GM18873 (cell line): ENCODE data around the gene PRSS21.

Source experiments
- ATAC-seq: cut with Tn5 transposase; IDR thresholded peaks from one replicate; pipeline ENCODE4 v1.9.1; 2021; ENCODE audit warnings: mild to moderate bottlenecking, moderate library complexity, moderate number of reproducible peaks; ENCODE audit not compliant: unreplicated experiment, low FRiP score

The PRSS21 gene, protein sequence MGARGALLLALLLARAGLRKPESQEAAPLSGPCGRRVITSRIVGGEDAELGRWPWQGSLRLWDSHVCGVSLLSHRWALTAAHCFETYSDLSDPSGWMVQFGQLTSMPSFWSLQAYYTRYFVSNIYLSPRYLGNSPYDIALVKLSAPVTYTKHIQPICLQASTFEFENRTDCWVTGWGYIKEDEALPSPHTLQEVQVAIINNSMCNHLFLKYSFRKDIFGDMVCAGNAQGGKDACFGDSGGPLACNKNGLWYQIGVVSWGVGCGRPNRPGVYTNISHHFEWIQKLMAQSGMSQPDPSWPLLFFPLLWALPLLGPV

GRCh38 chr16:2816751-2817339 is at the start of gene PRSS21:
TSS of gene PRSS21 (plus strand) at chr16:2817237. CDS start at chr16:2817269, 32 bp downstream.
- no peak for ATAC-seq

GRCh38 chr16:2767891-2768290 is 49.1 kb upstream of the PRSS21 start:
- ATAC-seq: no peak

DNA sequence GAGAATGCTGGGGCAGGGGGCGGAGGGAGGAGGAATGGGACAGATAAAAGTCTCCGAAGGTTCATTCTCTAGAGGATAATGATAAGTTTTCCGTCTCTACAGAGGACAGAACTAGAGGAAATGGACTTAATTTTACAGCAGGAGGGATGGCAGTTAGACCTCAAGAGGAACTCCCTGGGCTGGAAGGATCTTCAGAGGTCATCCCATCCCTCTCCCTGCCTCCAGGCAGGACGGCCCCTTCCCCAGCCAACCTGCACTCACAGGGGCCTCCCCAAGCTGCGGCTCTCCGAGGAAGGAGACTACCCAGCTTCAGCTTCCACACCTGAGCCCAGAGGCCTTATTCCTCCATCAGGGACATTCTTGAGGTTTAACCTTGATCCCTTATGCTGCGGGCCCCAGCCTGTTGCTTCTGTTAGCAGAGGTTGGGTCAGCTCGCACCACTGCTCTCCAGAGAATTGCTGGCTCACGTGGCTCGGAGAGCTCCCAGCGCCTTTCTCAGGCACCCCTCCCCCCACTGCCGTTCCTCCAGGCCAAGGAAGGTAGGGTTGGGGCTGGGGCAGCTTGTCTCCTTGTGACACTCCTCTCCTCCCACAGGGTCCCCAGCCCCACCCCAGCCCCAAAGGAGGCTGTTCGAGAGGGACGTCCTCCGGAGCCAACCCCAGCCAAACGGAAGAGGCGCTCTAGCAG is 48.5 kb upstream of the PRSS21 start:
- no peak for ATAC-seq

- ATAC-seq: no peak
Observed at GRCh38 chr16:2769100-2769529, 47.9 kb upstream of the PRSS21 start.

DNA sequence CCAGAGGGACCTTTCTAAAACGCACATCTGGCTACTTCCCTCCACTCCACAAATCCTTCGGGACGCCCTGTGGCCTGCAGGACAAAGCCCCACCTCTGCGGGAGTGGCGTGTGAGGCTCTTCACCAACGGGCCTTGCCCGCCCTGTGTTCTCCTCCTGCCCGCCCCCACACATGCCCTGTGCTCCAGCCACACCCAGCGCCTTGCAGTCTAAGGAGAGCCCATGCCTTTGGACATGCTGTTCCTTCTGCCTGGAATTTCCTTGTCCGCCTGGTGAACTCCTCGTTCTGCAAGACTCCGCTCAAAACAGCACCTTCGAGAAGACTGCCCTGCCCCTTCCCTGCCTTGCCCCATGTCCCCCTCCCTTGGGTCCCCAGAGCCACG is 47.4 kb upstream of the PRSS21 start:
- no peak for ATAC-seq

- ATAC-seq: no peak
Observed at GRCh38 chr16:2770057-2770951, 46.7 kb upstream of the PRSS21 start.

- ATAC-seq: no peak
Observed at GRCh38 chr16:2771496-2772402, 45.3 kb upstream of the PRSS21 start.

DNA sequence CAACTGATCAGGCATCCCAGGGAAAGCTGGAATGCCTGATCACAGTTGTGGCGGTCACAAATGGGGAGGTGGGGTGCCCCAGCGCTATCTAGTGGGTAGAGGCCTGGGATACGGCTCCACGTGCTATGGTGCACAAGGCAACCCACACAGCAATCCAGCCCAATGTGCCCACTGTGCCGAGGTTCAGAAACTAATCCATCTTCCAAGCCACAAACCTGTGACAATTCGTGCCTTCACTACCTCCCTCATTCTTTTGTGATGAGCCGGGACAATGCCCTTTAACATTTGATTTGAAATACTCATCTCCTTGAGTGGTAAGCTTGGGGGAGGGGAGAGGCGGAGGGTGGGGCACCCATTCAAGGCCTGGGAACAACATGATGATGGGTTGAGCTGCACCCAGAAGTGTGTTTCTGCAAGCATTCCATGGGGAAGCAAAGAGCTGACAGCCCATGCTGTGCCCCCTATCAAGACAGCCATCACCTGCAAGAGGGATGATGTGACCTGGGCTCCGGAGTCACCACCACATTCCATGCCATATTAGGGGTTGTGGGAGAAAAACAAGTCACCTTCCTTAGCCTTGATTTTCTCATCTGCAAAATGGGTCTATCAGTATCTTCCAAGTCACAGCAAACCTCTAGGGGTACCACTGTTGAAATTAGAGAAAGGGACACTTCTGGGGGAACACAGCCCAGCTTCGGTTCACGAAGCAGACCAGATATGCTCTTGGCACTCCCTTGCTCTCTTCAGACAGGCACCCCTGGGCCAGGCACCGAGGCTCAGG is 43.7 kb upstream of the PRSS21 start:
- no peak for ATAC-seq

DNA sequence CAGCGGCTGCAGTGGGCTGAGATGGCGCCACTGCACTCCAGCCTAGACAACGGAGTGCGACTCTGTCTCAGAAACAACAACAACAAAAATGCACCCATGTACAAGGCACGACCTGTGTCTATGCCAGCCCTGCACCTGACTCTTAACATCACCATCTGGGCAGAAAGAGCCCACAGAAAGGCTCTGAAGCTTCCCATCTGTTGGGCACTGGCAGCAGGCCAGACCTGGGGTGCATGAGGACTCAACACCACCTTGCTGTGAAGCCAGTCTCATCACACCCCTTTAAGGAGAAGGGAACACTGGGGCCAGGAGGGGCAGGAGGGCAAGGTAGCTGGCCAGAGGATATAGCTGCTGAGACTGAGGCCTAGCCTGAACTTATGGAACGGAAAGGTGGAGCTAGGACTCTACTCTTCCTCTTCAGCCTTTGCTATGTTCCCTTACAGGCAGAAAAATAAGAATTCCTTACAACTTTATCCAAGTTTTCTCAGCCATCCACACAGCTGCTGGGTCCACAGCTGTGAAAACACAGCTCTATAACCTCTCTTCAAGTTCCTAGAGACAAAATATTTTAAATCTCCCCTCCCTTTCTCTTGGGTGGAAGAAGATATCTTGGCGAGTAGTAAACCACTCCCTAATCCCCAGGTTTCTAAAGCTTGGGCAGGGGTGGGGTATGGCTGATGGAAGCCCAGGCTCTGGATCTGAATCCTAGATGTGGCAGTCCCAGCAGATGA is 42.7 kb upstream of the PRSS21 start:
- ATAC-seq: no peak

DNA sequence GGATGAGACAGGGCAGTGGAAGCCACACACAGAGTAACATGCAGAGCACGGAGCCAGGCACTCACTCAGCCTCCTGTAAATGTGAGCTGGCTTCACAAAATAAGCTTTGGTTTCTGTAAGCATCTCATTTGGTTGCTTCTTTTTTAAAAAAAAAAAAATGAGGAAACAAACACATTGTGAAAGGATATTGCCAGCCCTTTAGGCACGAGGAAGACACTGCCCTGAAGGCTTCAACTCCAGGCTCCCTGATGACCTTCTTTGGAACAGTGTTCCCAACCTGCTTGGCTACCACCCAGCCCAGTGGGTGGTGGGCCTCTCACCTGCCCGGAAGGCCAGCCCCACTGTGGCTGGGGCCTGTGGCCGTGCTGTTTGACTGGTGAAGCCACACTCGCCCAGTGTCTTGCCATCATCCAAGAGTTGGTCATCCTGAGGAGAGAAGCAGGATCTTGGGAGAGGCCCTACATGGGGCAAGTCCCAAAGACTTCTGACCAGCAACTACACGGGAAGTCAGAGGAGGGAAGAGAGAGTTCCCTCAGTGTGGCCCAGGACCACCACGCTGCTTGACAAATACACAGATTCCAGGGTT is 41.8 kb upstream of the PRSS21 start:
- ATAC-seq: no peak

GRCh38 chr16:2775765-2776499 is 41.1 kb upstream of the PRSS21 start:
- no peak for ATAC-seq

- peak; percentile 5 for ATAC-seq
Observed at GRCh38 chr16:2776500-2777139, 40.4 kb upstream of the PRSS21 start.

- ATAC-seq: peak; percentile 41
Observed at GRCh38 chr16:2777231-2777902, 39.7 kb upstream of the PRSS21 start, which contains the start of gene ELOB. TSS of gene ELOB (minus strand) at chr16:2777280. CDS start at chr16:2777239, 41 bp downstream.

DNA sequence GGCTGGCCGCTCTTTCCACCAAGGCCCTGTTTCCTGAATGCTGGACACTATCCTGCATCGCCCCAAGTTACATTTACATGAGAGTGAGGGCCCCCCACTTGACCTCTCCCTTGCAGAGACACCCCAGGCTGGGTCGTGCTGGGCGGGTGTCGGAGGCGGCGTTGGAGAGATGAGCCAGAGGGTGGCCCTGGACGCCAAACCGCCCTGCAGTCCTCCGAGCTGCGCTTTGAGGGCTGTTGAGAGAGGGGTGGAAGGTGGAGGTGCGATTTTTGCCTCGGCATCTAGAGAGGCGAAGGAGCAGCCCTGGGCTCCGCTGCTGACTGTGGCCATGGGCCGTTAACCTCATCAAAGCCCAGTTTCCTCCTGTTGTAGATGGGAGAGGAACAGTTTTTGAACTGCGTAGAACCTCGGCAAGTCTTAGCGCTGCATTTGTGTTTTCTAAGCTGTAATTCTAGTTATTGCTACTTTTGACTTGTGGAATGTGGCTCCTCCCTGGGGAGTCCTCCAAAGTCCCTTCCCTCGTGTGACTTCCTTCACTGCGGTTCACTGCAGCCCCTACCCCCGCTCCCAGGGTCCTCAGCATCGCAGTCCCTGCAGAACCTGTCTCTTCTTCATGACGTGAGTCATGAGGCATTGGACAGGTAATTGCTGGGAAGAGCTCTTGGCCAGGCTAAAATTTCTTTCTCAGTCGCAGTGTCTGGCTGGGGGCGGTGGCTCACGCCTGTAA is 39.0 kb upstream of the PRSS21 start:
- peak; percentile 14 for ATAC-seq

- ATAC-seq: no peak
Observed at GRCh38 chr16:2778630-2778958, 38.4 kb upstream of the PRSS21 start.
